Osteoblast (primary cell): ENCODE measurements around the gene CEP162. TPM values are rescaled to one million over a fixed set of nuclear protein-coding genes. Genes with fewer than 3 reads are reported as not detected.
"Not testable (repeated sequence)": the region's sequence is repeated elsewhere in the genome, so short reads cannot be mapped to it uniquely, and the experiment has no call there.

Experiments
- DNase-seq: peaks from one replicate; pipeline ENCODE4 v3.0.0; 2011; ENCODE audit warnings: low spot score, mixed read lengths; ENCODE audit not compliant: insufficient read length; ENCODE audit errors: missing footprints
- H2AFZ ChIP-seq: 2 replicates; pipeline ENCODE4 v1.6.0; 2011; ENCODE audit warnings: mild to moderate bottlenecking, low read length
- H3K27ac ChIP-seq: 2 replicates; pipeline ENCODE4 v1.5.1; 2011; ENCODE audit warnings: mild to moderate bottlenecking, low read depth, low read length, moderate library complexity
- H3K27me3 ChIP-seq: 2 replicates; pipeline ENCODE4 v1.6.0; 2012; ENCODE audit warnings: mild to moderate bottlenecking, control low read depth, inconsistent platforms, low read length, moderate library complexity; ENCODE audit not compliant: insufficient read depth
- H3K36me3 ChIP-seq: 2 replicates; pipeline ENCODE4 v1.5.1; 2011; ENCODE audit warnings: mild to moderate bottlenecking, low read length, control low read depth, moderate library complexity; ENCODE audit not compliant: insufficient read depth
- H3K4me1 ChIP-seq: 2 replicates; pipeline ENCODE4 v1.5.1; 2011; ENCODE audit warnings: mild to moderate bottlenecking, low read length, control low read depth, moderate library complexity; ENCODE audit not compliant: insufficient read depth
- H3K4me2 ChIP-seq: 2 replicates; pipeline ENCODE4 v1.6.0; 2011; ENCODE audit warnings: mild to moderate bottlenecking, low read length; ENCODE audit not compliant: insufficient read depth
- H3K4me3 ChIP-seq: fragments of 200-600 bp; sonication (generic); 3 replicates; pipeline ENCODE4 v1.5.1; 2012; ENCODE audit warnings: mild to moderate bottlenecking, low read length, inconsistent platforms; ENCODE audit not compliant: insufficient read depth
- H3K79me2 ChIP-seq: 2 replicates; pipeline ENCODE4 v1.6.0; 2012; ENCODE audit warnings: mild to moderate bottlenecking, low read length, control low read depth, inconsistent platforms; ENCODE audit not compliant: insufficient read depth
- H3K9me3 ChIP-seq: 2 replicates; pipeline ENCODE4 v1.5.1; 2011; ENCODE audit warnings: low read depth, low read length, control low read depth
- H4K20me1 ChIP-seq: 2 replicates; pipeline ENCODE4 v1.6.0; 2012; ENCODE audit warnings: mild to moderate bottlenecking, low read length, control low read depth; ENCODE audit not compliant: insufficient read depth
- CTCF ChIP-seq: IDR thresholded peaks from 2 replicates; pipeline ENCODE4 v1.5.1; 2011; ENCODE audit warnings: mild to moderate bottlenecking, low read depth, low read length, moderate library complexity; ENCODE audit errors: extremely low read depth
- total RNA-seq: library from RNA; depleted of rRNA; stranded (reverse); fragments of >200 nt; gene quantifications from 2 replicates; pipeline ENCODE4 v1.2.3, GENCODE V29; 2012

CEP162 gene
- total RNA-seq, 1 donor = 17.0 TPM

DNA sequence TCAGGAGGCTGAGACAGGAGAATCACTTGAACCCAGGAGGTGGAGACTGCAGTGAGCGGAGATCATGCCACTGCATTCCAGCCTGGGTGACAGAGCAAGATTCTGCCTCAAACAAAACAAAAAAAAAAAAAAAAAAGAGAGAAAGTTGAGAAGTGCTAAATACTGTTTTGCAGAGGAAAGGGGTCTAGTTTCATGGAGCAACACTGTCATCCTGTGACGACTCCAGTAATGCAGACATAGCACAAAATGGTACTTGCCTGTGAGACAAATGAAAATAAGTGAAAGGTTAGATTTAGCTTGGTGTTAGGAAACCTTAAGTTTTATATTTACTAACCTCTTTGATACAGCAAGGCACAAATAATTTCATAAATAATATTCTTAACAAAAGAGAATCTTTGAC, 29.7 kb downstream of the CEP162 start:
- Histone ChIP-seq H4K20me1 (no peaks in the 10 kb centered on the region), H3K4me1 (peaks cover 21% of the 10 kb centered on the region), H3K4me2 (no peak overlapping the region), H3K36me3 (no peaks in the 10 kb centered on the region), H3K27ac (no peak overlapping the region), H3K27me3 (no peaks in the 10 kb centered on the region), H3K79me2 (no peaks in the 10 kb centered on the region), H3K4me3 (no peak overlapping the region), H3K9me3 (no peaks in the 10 kb centered on the region), H2AFZ (no peak overlapping the region)
- no peak for TF ChIP-seq CTCF
- no peak for DNase-seq

DNA sequence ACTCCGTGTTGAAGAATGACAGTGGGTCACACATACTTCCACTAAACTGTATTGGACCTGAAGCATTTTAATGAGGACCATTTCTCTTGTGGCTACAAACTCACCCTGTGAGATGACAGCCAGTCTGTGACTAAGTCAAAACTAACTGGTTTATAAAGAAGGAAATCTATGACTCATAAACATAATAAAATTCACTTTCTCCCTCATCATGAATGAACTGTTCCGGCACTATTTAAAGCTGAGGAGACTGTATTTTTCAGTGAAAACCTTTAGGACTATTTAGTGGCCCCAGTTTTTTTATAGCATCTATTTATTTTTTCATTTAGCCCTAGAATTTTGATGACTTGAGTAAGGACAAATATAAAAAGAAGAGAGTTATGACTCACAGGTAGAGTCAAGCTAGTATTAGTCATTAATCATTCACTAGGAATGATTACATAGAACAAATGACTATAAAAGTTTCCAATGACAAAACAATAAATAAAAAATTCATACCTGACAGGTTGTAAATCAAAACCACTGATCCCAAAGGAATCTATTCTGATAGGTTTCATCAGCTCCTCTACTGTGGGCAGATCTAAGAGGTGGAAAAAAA, 34.2 kb downstream of the CEP162 start:
- Histone ChIP-seq H3K4me2 (peak overlapping the region; percentile 4), H3K36me3 (peaks cover 12% of the 10 kb centered on the region), H4K20me1 (no peaks in the 10 kb centered on the region), H3K79me2 (no peaks in the 10 kb centered on the region), H3K27ac (peak overlapping the region; percentile 51), H3K27me3 (no peaks in the 10 kb centered on the region), H2AFZ (no peak overlapping the region), H3K9me3 (no peaks in the 10 kb centered on the region), H3K4me3 (no peak overlapping the region), H3K4me1 (peaks cover 13% of the 10 kb centered on the region)
- TF ChIP-seq CTCF = no peak
- peak; percentile 93 for DNase-seq

DNA sequence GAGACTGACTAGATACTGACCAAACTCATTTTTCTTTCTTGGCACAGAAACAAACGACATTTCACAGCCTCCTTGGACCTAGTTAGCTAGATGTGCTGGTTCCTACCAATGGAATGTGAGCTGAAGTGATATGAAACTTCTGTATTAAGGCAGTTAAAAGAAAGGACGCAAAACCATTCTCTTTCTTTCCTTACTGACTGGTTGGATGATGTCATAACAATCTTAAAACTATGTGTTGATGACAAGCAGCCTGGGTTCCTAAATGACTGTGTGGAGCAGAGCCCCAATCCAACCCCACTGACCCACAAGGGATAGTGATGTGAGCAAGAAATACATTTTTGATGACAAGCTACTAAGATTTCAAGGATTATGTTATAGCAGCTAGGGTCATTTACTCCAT, 35.6 kb downstream of the CEP162 start:
- no peaks in the 10 kb centered on the region for H3K9me3 ChIP-seq
- H3K4me3 ChIP-seq = no peak overlapping the region
- no peak overlapping the region for H2AFZ ChIP-seq
- H3K79me2 ChIP-seq = no peaks in the 10 kb centered on the region
- peaks cover 13% of the 10 kb centered on the region for H3K4me1 ChIP-seq
- no peak overlapping the region for H3K4me2 ChIP-seq
- H3K36me3 ChIP-seq = peaks cover 12% of the 10 kb centered on the region
- H3K27me3 ChIP-seq = no peaks in the 10 kb centered on the region
- no peak for DNase-seq
- H4K20me1 ChIP-seq = no peaks in the 10 kb centered on the region
- TF ChIP-seq CTCF = no peak
- H3K27ac ChIP-seq = no peak overlapping the region

- H3K4me3 ChIP-seq, H2AFZ ChIP-seq, H3K79me2 ChIP-seq, H3K27ac ChIP-seq, H4K20me1 ChIP-seq, H3K4me2 ChIP-seq, H3K27me3 ChIP-seq, DNase-seq, H3K9me3 ChIP-seq: not testable (repeated sequence)
- peaks cover 13% of the 10 kb centered on the region for H3K4me1 ChIP-seq
- peaks cover 14% of the 10 kb centered on the region for H3K36me3 ChIP-seq
Measured at GRCh38 chr6:84189356-84189755, 38.1 kb downstream of the CEP162 start.
